Left ventricle myocardium inferior (tissue), 1 donor: ENCODE results near the gene NRXN3. TPM values are rescaled to one million over a fixed set of nuclear protein-coding genes. Genes with fewer than 3 reads are reported as not detected.

Experiments used
- DNase-seq: peaks from one replicate; pipeline ENCODE4 v3.0.0-alpha.2; 2020
- H3K27ac ChIP-seq: fragments of 200-600 bp; replicated peaks from 2 replicates; pipeline ENCODE4 v1.8.0; 2021
- H3K27me3 ChIP-seq: fragments of 200-600 bp; 2 replicates; pipeline ENCODE4 v1.8.0; 2021; ENCODE audit warnings: low read depth
- H3K36me3 ChIP-seq: fragments of 200-600 bp; 2 replicates; pipeline ENCODE4 v1.8.0; 2021
- H3K4me1 ChIP-seq: fragments of 200-600 bp; 2 replicates; pipeline ENCODE4 v1.8.0; 2021
- H3K4me3 ChIP-seq: fragments of 200-600 bp; 2 replicates; pipeline ENCODE4 v1.8.0; 2021; ENCODE audit warnings: mild to moderate bottlenecking, moderate library complexity
- H3K9me3 ChIP-seq: fragments of 200-600 bp; replicated peaks from 2 replicates; pipeline ENCODE4 v1.8.0; 2021
- intact Hi-C: fragments of 100-400 bp; cut with micrococcal nuclease; formaldehyde crosslinking; loops from one replicate; pipeline ENCODE4 v1.11.0; 2022
- total RNA-seq: library from RNA; stranded (reverse); fragmentation: NEBNext Ultra II Directional; extraction: Animal tissue kit (Norgen Biotek cat#: 25700); gene quantifications from one replicate; pipeline ENCODE4 v1.2.1, GENCODE V29; 2021
- TF ChIP-seq, protein P1 (sequence below): fragments of 200-600 bp; IDR thresholded peaks from 2 replicates; pipeline ENCODE4 v1.8.0; 2021; ENCODE audit warnings: antibody characterized with exemption, mild to moderate bottlenecking, borderline replicate concordance
- donor health status: DM: no; HTN: yes; CAD: no; lungs with severe emphysema.

The NRXN3 gene
- total RNA-seq, 1 donor from 2014 or later = 1.2 TPM

DNA sequence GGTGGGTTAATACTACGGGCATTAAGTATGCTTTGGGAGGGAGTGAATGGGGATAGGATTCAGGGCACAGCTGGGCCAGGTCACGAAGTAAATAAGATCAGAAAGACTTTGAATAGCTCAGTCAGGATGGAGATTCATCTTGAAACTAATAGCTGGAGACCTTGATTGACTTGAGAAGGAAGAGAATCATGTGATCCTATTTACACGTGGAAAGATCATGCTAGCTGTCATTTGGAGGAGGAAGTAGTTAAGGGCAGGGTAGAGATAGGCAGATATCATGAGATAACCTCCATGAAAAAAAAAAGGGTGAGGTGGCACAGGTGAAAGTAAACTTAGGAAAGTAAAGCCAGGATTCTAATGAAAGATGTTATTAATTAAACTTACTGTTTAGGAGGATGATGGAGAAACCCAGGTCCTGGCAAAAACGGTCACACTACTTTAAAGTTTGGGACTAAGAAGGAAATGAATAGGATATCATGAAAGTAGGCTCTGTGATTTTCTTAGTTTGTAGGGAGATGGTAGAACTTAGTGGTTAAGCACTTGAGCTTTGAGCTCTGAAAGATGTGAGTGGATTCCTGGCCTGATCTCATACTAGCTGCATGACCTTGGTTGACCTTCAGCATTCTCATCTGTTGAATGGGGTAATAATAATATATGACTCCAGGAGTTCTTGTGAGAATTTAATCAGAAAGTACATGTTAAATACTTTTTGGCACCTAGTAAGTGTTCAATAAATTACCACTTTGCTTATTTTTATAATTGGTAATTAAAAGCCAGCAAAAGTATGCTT is 439.0 kb downstream of the NRXN3 start:
- Histone ChIP-seq H3K36me3 (no peaks in the 10 kb centered on the region), H3K27ac (no peak overlapping the region), H3K9me3 (no peaks in the 10 kb centered on the region), H3K27me3 (peaks cover 34% of the 10 kb centered on the region), H3K4me3 (no peak overlapping the region), H3K4me1 (no peaks in the 10 kb centered on the region)
- TF ChIP-seq, protein P1, sequence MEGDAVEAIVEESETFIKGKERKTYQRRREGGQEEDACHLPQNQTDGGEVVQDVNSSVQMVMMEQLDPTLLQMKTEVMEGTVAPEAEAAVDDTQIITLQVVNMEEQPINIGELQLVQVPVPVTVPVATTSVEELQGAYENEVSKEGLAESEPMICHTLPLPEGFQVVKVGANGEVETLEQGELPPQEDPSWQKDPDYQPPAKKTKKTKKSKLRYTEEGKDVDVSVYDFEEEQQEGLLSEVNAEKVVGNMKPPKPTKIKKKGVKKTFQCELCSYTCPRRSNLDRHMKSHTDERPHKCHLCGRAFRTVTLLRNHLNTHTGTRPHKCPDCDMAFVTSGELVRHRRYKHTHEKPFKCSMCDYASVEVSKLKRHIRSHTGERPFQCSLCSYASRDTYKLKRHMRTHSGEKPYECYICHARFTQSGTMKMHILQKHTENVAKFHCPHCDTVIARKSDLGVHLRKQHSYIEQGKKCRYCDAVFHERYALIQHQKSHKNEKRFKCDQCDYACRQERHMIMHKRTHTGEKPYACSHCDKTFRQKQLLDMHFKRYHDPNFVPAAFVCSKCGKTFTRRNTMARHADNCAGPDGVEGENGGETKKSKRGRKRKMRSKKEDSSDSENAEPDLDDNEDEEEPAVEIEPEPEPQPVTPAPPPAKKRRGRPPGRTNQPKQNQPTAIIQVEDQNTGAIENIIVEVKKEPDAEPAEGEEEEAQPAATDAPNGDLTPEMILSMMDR = no peak
- no peak for DNase-seq
- intact Hi-C loops = no loop called here

DNA sequence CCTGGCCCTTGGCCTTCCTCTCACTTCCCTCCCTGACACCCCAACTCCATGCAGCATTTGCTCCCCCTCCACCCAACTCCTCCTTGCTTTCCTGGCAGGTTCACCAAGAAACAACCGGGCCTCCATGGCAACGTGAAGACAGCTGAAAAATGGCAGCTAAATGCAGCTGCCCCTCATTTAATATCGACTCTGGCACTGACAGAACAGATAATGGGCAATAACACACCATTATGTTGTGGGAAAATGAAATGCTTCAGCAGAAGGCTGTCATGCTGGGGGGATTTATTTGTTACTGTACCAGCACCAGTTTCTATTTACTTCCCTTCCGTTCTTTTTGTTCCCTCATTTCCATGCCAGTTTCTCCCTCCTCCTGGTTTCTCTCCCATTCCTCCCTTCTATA is 440.8 kb downstream of the NRXN3 start:
- no peaks in the 10 kb centered on the region for H3K36me3 ChIP-seq
- H3K4me3 ChIP-seq = no peak overlapping the region
- H3K27ac ChIP-seq = no peak overlapping the region
- no peaks in the 10 kb centered on the region for H3K4me1 ChIP-seq
- DNase-seq = no peak
- TF ChIP-seq, protein P1 = no peak
- no peaks in the 10 kb centered on the region for H3K9me3 ChIP-seq
- H3K27me3 ChIP-seq = peaks cover 34% of the 10 kb centered on the region
- intact Hi-C loops = no loop called here

DNA sequence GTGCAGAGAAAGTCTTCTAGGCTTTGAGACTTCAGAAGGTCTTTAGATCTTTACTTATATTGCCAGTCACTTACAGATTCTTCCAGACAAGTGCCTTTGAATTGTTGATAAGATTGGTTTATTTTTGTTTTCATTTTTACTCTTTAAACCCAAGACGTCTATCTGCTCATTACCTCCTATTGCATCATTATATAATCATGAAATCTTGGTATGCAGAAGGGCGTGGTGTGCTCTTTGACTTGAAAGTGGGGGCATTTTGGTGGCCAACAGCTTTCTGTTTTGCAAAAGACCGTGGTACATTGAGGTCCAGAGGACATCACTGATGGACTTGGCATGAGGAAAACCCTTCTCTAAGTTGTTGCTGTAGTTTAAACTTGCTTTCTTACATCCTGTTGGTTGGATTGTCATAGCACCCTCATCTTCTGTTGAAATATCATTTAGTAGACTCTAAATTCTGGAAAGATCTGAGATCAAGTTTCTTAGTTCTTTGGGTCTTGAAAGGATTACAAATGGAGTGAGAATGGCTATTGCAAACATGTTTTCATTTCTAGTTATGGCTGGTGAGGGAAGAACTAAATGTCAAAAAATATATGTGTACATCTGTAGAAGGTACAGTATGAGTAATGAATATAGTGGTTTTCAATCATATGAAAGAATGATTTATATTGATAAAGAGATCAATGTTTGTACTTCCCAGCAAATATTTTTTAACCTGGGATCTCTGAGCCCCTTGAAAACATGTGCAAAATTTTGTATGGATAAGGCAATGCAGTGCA is 441.8 kb downstream of the NRXN3 start:
- TF ChIP-seq, protein P1 = no peak
- Histone ChIP-seq H3K4me1 (no peaks in the 10 kb centered on the region), H3K36me3 (no peaks in the 10 kb centered on the region), H3K9me3 (no peaks in the 10 kb centered on the region), H3K4me3 (no peak overlapping the region), H3K27me3 (peaks cover 31% of the 10 kb centered on the region), H3K27ac (no peak overlapping the region)
- no peak for DNase-seq
- intact Hi-C loops = no loop called here

DNA sequence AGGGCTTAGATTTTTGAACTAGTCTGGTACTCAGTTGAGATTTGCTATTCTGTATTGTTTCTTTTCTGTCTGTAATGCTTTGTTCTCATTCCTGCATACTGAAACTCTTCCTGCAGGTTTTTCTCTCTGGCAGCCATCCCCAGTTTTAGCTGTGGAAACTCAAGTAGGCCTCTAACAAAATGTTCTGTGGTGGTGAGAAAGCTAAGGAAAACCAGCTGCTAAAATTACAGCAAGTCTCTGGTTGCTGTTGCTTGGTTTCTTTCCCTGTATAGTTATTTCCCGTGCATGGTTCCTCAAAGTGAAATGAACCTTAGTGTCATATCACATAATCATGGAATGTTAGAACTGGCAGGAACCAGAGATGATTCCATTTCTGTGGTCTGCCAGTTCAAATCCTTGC is 442.5 kb downstream of the NRXN3 start:
- no peak for DNase-seq
- H3K9me3 ChIP-seq = no peaks in the 10 kb centered on the region
- no peaks in the 10 kb centered on the region for H3K4me1 ChIP-seq
- no peak overlapping the region for H3K27ac ChIP-seq
- no peak overlapping the region for H3K4me3 ChIP-seq
- peaks cover 29% of the 10 kb centered on the region for H3K27me3 ChIP-seq
- TF ChIP-seq, protein P1 = no peak
- intact Hi-C loops = no loop called here
- no peaks in the 10 kb centered on the region for H3K36me3 ChIP-seq

DNA sequence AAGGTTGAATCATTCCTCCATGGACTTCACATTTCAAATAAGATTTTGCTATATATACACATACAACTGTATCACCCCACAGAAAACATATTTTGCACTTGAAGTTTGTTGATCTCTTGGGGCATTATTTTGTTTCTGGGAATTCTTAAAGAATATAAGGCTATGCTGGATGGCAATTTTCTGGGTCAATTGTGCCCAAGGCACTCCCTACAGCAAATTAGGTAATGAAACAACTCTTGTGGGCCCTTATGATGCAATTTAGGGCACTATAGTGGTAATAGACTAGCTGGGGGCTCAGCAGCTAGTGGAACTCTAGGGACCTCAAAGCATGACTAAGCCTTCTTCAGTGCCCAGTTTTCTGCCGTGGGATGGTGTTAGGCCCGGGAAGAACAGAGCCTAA is 444.4 kb downstream of the NRXN3 start:
- intact Hi-C loops = no loop called here
- H3K4me1 ChIP-seq = no peaks in the 10 kb centered on the region
- TF ChIP-seq, protein P1 = no peak
- H3K4me3 ChIP-seq = no peak overlapping the region
- no peak overlapping the region for H3K27ac ChIP-seq
- H3K27me3 ChIP-seq = peaks cover 18% of the 10 kb centered on the region
- no peaks in the 10 kb centered on the region for H3K9me3 ChIP-seq
- H3K36me3 ChIP-seq = no peaks in the 10 kb centered on the region
- DNase-seq = no peak
